COLO829 (cell line): ENCODE measurements around the gene VAV1.

ENCODE experiments used
- DNase-seq: peaks from one replicate; pipeline ENCODE4 v3.0.0; 2012; ENCODE audit warnings: low spot score

Gene VAV1

GRCh38 chr19:6772028-6772865 is at the start of gene VAV1:
TSS of gene VAV1 (plus strand) at chr19:6772708. CDS start at chr19:6772808, 100 bp downstream.
- DNase-seq = no peak

- peak; percentile 51 for DNase-seq
Measured at GRCh38 chr19:6723108-6723618, 49.3 kb upstream of the VAV1 start.

GRCh38 chr19:6723738-6724137 is 48.8 kb upstream of the VAV1 start:
- DNase-seq = no peak

- DNase-seq = no peak
Measured at GRCh38 chr19:6724631-6725492, 47.6 kb upstream of the VAV1 start.

GRCh38 chr19:6725513-6726231 is 46.8 kb upstream of the VAV1 start:
- no peak for DNase-seq

GRCh38 chr19:6728346-6728745 is 44.2 kb upstream of the VAV1 start:
- no peak for DNase-seq

GRCh38 chr19:6729573-6730152 is 42.8 kb upstream of the VAV1 start:
- no peak for DNase-seq

GRCh38 chr19:6730153-6730804 is 42.2 kb upstream of the VAV1 start:
- DNase-seq = no peak

- no peak for DNase-seq
Measured at GRCh38 chr19:6730941-6731670, 41.4 kb upstream of the VAV1 start.

- DNase-seq = no peak
Measured at GRCh38 chr19:6731822-6732221, 40.7 kb upstream of the VAV1 start.

GRCh38 chr19:6732803-6733337 is 39.6 kb upstream of the VAV1 start:
- DNase-seq = no peak

- no peak for DNase-seq
Measured at GRCh38 chr19:6733338-6734095, 39.0 kb upstream of the VAV1 start.

GRCh38 chr19:6734096-6734696 is 38.3 kb upstream of the VAV1 start:
- no peak for DNase-seq

- no peak for DNase-seq
Measured at GRCh38 chr19:6735181-6735911, 37.2 kb upstream of the VAV1 start.

GRCh38 chr19:6736169-6736916 is 36.2 kb upstream of the VAV1 start:
- peak; percentile 71 for DNase-seq

GRCh38 chr19:6736917-6737283 is 35.6 kb upstream of the VAV1 start:
- no peak for DNase-seq

GRCh38 chr19:6737284-6737872 is 35.1 kb upstream of the VAV1 start, which contains the start of gene GPR108:
TSS of gene GPR108 (minus strand) at chr19:6737580. CDS start at chr19:6737576, 4 bp downstream.
- peak; percentile 99 for DNase-seq
